Right atrium auricular region (tissue), 2 donors: Measurements from ENCODE around the gene AGPAT3. TPM values are rescaled to one million over a fixed set of nuclear protein-coding genes. Genes with fewer than 3 reads are reported as not detected.

Source experiments
- DNase-seq: peaks from one replicate; pipeline ENCODE4 v3.0.0-alpha.2; 2019; ENCODE audit warnings: low spot score
- H3K27ac ChIP-seq, 2 donors: fragments of 200-600 bp; sonication (generic); 1 replicate in 1 of 2; 2 replicates in 1 of 2; pipeline ENCODE4 v1.5.1; 2016 to 2019
- H3K27me3 ChIP-seq, 2 donors: fragments of 200-600 bp; sonication (generic); one replicate each; pipeline versions ENCODE4 v1.5.1 to v1.6.0; 2017 to 2019
- H3K36me3 ChIP-seq: fragments of 200-600 bp; sonication (generic); one replicate; pipeline ENCODE4 v1.5.1; 2016
- H3K4me1 ChIP-seq, 2 donors: fragments of 200-600 bp; sonication (generic); one replicate each; pipeline versions ENCODE4 v1.5.1 to v1.6.0; 2017 to 2019
- H3K4me3 ChIP-seq, 2 donors: fragments of 200-600 bp; sonication (generic); 1 replicate in 1 of 2; 2 replicates in 1 of 2; pipeline ENCODE4 v1.5.1; 2017 to 2019; ENCODE audit warnings: mild to moderate bottlenecking in 1 of 2, moderate library complexity in 1 of 2
- H3K9me3 ChIP-seq, 2 donors: fragments of 200-600 bp; sonication (generic); one replicate each; pipeline ENCODE4 v1.5.1; 2019
- total RNA-seq, 2 donors: library from RNA; depleted of rRNA; stranded (reverse); fragments of >200 nt; gene quantifications; one replicate each; pipeline ENCODE4 v1.1.0, GENCODE V29; 2016
- TF ChIP-seq, protein P1 (sequence below), 2 donors: fragments of 200-600 bp; sonication (generic); IDR thresholded peaks; one replicate each; pipeline ENCODE4 v1.5.1; 2019; ENCODE audit warnings: antibody characterized with exemption in 2 of 2

AGPAT3 gene
- total RNA-seq, 2 donors from 2014 or later: 41.3 to 42.5 TPM

DNA sequence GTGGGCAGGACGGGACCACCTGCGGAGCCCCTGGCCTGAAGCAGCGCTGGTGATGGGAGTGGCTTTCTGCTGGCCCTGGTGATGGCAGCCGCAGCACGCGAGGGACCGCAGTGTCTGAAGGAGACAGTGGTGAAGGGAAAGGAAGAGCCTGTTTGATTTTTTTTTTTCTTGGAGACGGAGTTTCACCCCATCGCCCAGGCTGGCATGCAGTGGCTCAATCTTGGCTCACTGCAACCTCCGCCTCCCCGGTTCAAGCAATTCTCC, 106.9 kb downstream of the AGPAT3 start:
- H3K27me3 ChIP-seq: no peaks in the 10 kb centered on the region
- no peak for DNase-seq
- H3K4me3 ChIP-seq: no peak overlapping the region
- no peaks in the 10 kb centered on the region for H3K9me3 ChIP-seq
- H3K27ac ChIP-seq: no peak overlapping the region
- TF ChIP-seq, protein P1, sequence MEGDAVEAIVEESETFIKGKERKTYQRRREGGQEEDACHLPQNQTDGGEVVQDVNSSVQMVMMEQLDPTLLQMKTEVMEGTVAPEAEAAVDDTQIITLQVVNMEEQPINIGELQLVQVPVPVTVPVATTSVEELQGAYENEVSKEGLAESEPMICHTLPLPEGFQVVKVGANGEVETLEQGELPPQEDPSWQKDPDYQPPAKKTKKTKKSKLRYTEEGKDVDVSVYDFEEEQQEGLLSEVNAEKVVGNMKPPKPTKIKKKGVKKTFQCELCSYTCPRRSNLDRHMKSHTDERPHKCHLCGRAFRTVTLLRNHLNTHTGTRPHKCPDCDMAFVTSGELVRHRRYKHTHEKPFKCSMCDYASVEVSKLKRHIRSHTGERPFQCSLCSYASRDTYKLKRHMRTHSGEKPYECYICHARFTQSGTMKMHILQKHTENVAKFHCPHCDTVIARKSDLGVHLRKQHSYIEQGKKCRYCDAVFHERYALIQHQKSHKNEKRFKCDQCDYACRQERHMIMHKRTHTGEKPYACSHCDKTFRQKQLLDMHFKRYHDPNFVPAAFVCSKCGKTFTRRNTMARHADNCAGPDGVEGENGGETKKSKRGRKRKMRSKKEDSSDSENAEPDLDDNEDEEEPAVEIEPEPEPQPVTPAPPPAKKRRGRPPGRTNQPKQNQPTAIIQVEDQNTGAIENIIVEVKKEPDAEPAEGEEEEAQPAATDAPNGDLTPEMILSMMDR (IDR thresholded peaks at IDR 0.05): no peak
- no peaks in the 10 kb centered on the region for H3K4me1 ChIP-seq
- H3K36me3 ChIP-seq: peaks cover 40% of the 10 kb centered on the region

DNA sequence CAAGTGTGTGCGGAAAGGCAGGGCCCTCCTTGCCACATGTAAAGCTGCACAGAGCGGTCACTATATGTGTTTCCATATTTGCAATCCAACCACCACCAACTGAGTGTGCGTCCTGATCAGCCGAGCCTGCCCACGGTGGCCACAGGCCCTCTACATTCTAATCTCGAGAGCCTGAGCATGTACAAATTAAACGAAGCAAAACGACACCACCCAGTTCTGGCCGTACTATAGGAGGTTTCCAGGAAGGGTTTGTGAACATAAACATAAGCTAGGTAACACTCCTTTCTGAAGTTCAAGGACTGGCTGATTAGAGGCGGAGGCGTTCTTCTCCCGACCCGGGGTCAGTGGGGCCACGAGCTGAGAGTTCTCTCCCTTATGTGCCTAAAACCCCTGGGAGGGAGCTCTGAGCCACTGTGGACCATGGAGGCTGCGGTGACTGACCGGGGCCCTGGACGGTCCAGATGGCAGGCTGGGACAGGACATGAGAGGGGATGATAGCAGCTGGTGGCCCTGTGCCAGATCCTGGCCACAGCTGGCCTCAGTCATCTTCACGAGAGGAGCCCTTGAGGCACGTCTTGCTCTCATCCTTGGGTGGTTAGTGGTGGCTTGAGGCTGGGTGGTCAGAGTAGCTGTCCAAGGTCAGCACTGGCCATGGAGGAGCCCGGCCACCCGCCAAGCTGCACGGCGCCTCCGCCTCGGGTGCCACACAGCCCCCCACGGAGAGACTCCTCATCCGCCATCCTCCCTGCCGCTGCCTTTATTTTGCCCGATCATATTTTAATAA, 108.0 kb downstream of the AGPAT3 start:
- no peak for DNase-seq
- TF ChIP-seq, protein P1 (IDR thresholded peaks at IDR 0.05): no peak
- no peak overlapping the region for H3K27ac ChIP-seq
- H3K4me1 ChIP-seq: no peaks in the 10 kb centered on the region
- peaks cover 45% of the 10 kb centered on the region for H3K36me3 ChIP-seq
- H3K9me3 ChIP-seq: no peaks in the 10 kb centered on the region
- no peaks in the 10 kb centered on the region for H3K27me3 ChIP-seq
- no peak overlapping the region for H3K4me3 ChIP-seq

DNA sequence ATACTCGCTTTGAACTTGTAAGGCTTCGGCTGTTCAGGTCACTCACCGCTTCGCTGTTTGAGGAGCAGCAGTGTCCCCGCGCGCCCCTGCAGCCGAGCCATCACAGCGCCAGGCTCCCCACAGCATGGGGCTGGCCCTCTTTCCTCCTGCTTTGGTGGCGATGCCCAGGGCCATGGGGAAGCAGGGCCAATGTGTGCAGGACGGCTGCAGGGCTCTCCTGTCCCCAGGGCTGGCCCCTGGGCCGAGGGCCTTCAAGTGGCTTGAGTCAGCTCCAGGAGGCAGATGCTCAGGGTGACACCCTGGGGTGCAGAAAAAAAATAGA, 108.6 kb downstream of the AGPAT3 start:
- Histone ChIP-seq H3K36me3 (peaks cover 49% of the 10 kb centered on the region), H3K9me3 (no peaks in the 10 kb centered on the region), H3K4me3 (no peak overlapping the region), H3K27me3 (no peaks in the 10 kb centered on the region), H3K27ac (no peak overlapping the region), H3K4me1 (no peaks in the 10 kb centered on the region)
- DNase-seq: no peak
- TF ChIP-seq, protein P1 (IDR thresholded peaks at IDR 0.05): no peak

DNA sequence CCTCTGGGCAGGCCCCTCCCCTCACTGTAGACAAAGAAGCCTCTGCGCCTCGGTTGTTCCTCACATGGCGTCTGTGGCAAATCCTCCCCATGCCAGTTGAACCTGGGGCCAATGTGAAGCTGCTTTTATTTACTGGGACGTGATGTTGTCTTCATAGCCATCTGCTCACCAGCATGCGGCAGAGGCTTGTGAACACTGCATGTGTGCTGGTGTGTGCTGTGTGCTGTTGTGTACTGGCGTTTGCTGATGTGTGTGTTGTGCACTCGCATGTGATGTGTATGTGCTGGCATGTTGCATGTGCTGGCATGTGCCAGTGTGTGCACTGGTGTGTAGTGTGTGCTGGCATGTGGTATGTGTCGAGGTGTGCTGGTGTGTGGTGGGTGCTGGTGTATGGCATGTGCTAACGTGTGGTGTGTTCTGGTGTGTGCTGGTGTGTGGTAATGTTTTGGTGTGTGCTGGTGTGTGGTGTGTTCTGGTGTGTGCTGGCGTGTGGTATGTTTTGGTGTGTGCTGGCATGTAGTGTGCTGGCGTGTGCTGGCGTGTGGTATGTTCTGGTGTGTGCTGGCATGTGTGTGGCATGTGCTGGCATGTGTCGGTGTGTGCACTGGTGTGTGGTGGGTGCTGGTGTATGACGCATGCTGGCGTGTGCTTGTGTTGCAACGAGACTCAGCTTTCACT, 109.9 kb downstream of the AGPAT3 start:
- Histone ChIP-seq H3K4me3 (no peak overlapping the region), H3K36me3 (peaks cover 39% of the 10 kb centered on the region), H3K27me3 (no peaks in the 10 kb centered on the region), H3K9me3 (no peaks in the 10 kb centered on the region), H3K27ac (no peak overlapping the region), H3K4me1 (no peaks in the 10 kb centered on the region)
- DNase-seq: no peak
- TF ChIP-seq, protein P1 (IDR thresholded peaks at IDR 0.05): no peak

DNA sequence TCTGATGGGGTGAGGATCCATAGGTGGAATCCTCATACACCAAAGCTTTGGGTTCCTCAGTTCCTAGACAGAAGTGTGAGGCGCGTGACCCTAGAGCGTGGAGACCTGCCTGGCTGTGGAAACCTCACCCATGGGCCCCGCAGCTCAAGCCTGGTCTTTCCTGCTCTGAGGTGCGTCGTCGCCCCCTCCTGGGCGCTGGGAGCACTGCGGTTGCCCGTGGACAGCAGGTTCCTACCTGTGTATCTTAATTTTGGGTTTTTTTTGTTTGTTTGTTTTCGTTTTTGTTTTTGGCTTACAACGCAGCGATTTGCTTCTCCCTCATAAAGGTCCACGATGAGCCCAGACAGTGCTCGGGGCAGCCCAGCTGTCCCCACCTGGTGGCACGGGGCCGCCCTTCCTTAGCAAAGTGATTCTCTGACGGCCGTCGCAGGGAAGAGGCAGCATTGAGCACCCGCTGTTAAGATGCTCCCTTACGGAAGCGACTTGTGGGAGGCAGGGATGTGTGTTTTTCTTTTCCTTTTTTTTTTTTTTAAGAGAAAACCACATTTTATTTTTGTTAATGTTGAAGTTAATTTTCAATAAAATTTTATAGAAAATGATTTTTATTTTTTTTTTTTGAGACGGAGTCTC, 110.6 kb downstream of the AGPAT3 start:
- Histone ChIP-seq H3K27me3 (no peaks in the 10 kb centered on the region), H3K36me3 (peaks cover 34% of the 10 kb centered on the region), H3K27ac (no peak overlapping the region), H3K4me3 (no peak overlapping the region), H3K9me3 (no peaks in the 10 kb centered on the region), H3K4me1 (no peaks in the 10 kb centered on the region)
- TF ChIP-seq, protein P1 (IDR thresholded peaks at IDR 0.05): peak; percentile 83 to 97
- DNase-seq: peak; percentile 84
